Gastroesophageal sphincter (tissue), 3 donors: ENCODE data around the gene PPM1A.

Experiments
- EP300 ChIP-seq: sonication (generic); formaldehyde crosslinking; IDR thresholded peaks from one replicate; pipeline ENCODE4 v1.6.1; 2017; ENCODE audit warnings: antibody characterized with exemption, mild to moderate bottlenecking
- POLR2A ChIP-seq, 2 donors: fragments of 450-650 bp; IDR thresholded peaks; one replicate each; pipeline ENCODE4 v1.6.1; 2017; ENCODE audit warnings: antibody characterized with exemption in 2 of 2, mild to moderate bottlenecking in 2 of 2, moderate library complexity in 1 of 2
- TF ChIP-seq, protein P1 (sequence below), 4 experiments: fragments of 200-600 bp in 2 of 4; fragments of 450-650 bp in 2 of 4; sonication (generic) in 1 of 4; IDR thresholded peaks; one replicate each; pipeline ENCODE4 v1.5.1; 2017 to 2019; ENCODE audit warnings: antibody characterized with exemption in 4 of 4, mild to moderate bottlenecking in 2 of 4, moderate library complexity in 2 of 4

DNA sequence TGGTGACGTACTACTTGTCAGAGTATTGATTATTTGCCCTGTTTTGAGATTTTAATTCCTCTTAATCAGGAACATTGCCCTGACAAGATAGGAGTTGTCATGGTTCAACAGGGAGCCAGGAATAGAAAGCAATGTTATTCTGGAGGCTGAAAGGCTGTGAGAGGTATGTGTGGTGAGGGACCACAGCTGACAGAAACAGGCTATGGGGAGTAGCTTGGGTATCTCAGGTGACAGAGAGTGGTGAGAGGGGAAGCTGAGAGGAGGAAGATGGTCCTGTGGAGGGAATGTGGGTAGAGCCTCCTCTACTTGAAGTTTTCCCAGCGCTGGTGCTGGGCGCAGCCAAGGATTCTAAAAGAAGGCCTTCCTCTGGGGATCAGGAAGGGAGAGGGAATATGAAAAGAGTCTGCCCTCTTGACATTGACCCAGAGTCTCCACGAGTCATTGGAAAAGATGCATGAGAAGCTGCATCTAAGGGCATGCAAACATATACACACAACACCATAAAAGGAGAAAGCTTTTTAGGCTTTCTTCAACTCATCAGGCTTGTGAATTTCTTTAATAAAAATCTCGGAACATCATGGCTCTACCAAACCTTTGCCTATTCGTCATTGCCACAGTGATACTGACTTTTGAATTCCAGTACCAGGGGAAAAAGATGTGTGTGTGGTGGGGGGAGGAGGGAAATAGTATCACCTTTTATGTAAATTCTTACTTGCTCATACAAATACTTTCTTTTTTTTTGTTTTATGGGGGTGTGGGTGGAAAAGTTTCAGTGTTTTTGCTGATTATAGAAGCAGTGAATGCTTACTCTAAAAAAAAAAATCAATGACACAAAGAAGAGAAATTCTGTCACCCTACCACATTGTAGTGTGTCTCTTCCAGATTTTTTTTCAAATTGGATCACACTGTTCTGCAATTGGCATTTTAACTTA lies 43.9 kb upstream of the PPM1A start:
- TF ChIP-seq POLR2A (IDR thresholded peaks at IDR 0.05) (no peak), EP300 (no peak)
- TF ChIP-seq, protein P1, sequence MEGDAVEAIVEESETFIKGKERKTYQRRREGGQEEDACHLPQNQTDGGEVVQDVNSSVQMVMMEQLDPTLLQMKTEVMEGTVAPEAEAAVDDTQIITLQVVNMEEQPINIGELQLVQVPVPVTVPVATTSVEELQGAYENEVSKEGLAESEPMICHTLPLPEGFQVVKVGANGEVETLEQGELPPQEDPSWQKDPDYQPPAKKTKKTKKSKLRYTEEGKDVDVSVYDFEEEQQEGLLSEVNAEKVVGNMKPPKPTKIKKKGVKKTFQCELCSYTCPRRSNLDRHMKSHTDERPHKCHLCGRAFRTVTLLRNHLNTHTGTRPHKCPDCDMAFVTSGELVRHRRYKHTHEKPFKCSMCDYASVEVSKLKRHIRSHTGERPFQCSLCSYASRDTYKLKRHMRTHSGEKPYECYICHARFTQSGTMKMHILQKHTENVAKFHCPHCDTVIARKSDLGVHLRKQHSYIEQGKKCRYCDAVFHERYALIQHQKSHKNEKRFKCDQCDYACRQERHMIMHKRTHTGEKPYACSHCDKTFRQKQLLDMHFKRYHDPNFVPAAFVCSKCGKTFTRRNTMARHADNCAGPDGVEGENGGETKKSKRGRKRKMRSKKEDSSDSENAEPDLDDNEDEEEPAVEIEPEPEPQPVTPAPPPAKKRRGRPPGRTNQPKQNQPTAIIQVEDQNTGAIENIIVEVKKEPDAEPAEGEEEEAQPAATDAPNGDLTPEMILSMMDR (IDR thresholded peaks at IDR 0.05), result no peak
